ENCODE results near the gene SPATA18. TPM values are rescaled to one million over a fixed set of nuclear protein-coding genes. Genes with fewer than 3 reads are reported as not detected.

Gene SPATA18
- polyA plus RNA-seq, 1 donor from 2014 or later = 0.09 TPM

- Histone ChIP-seq H3K27ac (ENCODE audit: low read length) (no peak overlapping the region), H3K9me3 (ENCODE audit: low read length) (no peaks in the 10 kb centered on the region), H3K79me2 (replicated peaks; ENCODE audit: insufficient read depth, low read length) (no peaks in the 10 kb centered on the region), H3K27me3 (ENCODE audit: insufficient read depth, low read depth, low read length) (no peaks in the 10 kb centered on the region), H3K9ac (ENCODE audit: low read length) (no peak overlapping the region), H4K20me1 (ENCODE audit: insufficient read depth) (no peaks in the 10 kb centered on the region), H3K9me2 (ENCODE audit: insufficient read depth, low read length) (no peaks in the 10 kb centered on the region), H2AFZ (ENCODE audit: low read depth, low read length) (no peak overlapping the region), H3F3A (ENCODE audit: insufficient read depth, low read length, poor library complexity, severe bottlenecking) (no peaks in the 10 kb centered on the region), H3K4me3 (ENCODE audit: low read length) (no peak overlapping the region), H3K36me3 (ENCODE audit: insufficient read depth, low read length) (no peaks in the 10 kb centered on the region), H3K4me2 (ENCODE audit: low read length) (no peak overlapping the region)
- TF ChIP-seq REST (IDR thresholded peaks at IDR 0.05; ENCODE audit: borderline replicate concordance) (no peak), EP300 (conservative IDR thresholded peaks at IDR 0.05; ENCODE audit: poor library complexity, severe bottlenecking) (no peak), POLR2AphosphoS5 (IDR thresholded peaks at IDR 0.05) (no peak), EZH2 (IDR thresholded peaks at IDR 0.05; ENCODE audit: borderline replicate concordance, insufficient read depth, low read length, poor library complexity, severe bottlenecking) (no peak)
Measured at GRCh38 chr4:52058275-52058674, 7.2 kb downstream of the SPATA18 start.

- Histone ChIP-seq H3K79me2 (replicated peaks; ENCODE audit: insufficient read depth, low read length) (no peaks in the 10 kb centered on the region), H3K4me3 (ENCODE audit: low read length) (no peak overlapping the region), H3K36me3 (ENCODE audit: insufficient read depth, low read length) (no peaks in the 10 kb centered on the region), H3K9me3 (ENCODE audit: low read length) (no peaks in the 10 kb centered on the region), H3K27ac (ENCODE audit: low read length) (no peak overlapping the region), H3K27me3 (ENCODE audit: insufficient read depth, low read depth, low read length) (no peaks in the 10 kb centered on the region), H3F3A (ENCODE audit: insufficient read depth, low read length, poor library complexity, severe bottlenecking) (no peaks in the 10 kb centered on the region), H3K9me2 (ENCODE audit: insufficient read depth, low read length) (no peaks in the 10 kb centered on the region), H4K20me1 (ENCODE audit: insufficient read depth) (no peaks in the 10 kb centered on the region), H3K4me2 (ENCODE audit: low read length) (no peak overlapping the region), H3K9ac (ENCODE audit: low read length) (no peak overlapping the region), H2AFZ (ENCODE audit: low read depth, low read length) (no peak overlapping the region)
- TF ChIP-seq EP300 (conservative IDR thresholded peaks at IDR 0.05; ENCODE audit: poor library complexity, severe bottlenecking) (no peak), TAF1 (IDR thresholded peaks at IDR 0.05; ENCODE audit: low read depth) (no peak), REST (IDR thresholded peaks at IDR 0.05; ENCODE audit: borderline replicate concordance) (no peak), RAD21 (conservative IDR thresholded peaks at IDR 0.05) (no peak), SMC3 (conservative IDR thresholded peaks at IDR 0.05; ENCODE audit: poor library complexity) (no peak), POLR2AphosphoS5 (IDR thresholded peaks at IDR 0.05) (no peak), EZH2 (IDR thresholded peaks at IDR 0.05; ENCODE audit: borderline replicate concordance, insufficient read depth, low read length, poor library complexity, severe bottlenecking) (no peak), MXI1 (conservative IDR thresholded peaks at IDR 0.05; ENCODE audit: poor library complexity, severe bottlenecking) (no peak)
- TF ChIP-seq, protein P1, sequence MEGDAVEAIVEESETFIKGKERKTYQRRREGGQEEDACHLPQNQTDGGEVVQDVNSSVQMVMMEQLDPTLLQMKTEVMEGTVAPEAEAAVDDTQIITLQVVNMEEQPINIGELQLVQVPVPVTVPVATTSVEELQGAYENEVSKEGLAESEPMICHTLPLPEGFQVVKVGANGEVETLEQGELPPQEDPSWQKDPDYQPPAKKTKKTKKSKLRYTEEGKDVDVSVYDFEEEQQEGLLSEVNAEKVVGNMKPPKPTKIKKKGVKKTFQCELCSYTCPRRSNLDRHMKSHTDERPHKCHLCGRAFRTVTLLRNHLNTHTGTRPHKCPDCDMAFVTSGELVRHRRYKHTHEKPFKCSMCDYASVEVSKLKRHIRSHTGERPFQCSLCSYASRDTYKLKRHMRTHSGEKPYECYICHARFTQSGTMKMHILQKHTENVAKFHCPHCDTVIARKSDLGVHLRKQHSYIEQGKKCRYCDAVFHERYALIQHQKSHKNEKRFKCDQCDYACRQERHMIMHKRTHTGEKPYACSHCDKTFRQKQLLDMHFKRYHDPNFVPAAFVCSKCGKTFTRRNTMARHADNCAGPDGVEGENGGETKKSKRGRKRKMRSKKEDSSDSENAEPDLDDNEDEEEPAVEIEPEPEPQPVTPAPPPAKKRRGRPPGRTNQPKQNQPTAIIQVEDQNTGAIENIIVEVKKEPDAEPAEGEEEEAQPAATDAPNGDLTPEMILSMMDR (IDR thresholded peaks at IDR 0.05; ENCODE audit: poor library complexity, severe bottlenecking) = no peak
Measured at GRCh38 chr4:52059372-52059771, 8.3 kb downstream of the SPATA18 start.

Measured in neural cell (in vitro differentiated cells).